NCI-H1436 (cell line): ENCODE data around the gene PISD.
"Not testable (repeated sequence)": the region's sequence is repeated elsewhere in the genome, so short reads cannot be mapped to it uniquely, and the experiment has no call there.

Experiments used
- DNase-seq: peaks from one replicate; lab custom pipeline; 2025; lab: John Stamatoyannopoulos, UW

Gene PISD

GRCh38 chr22:31607696-31608095 is 54.3 kb downstream of the PISD start:
- no peak for DNase-seq

GRCh38 chr22:31605851-31606585 is 56.0 kb downstream of the PISD start:
- DNase-seq = no peak

- no peak for DNase-seq
Observed at GRCh38 chr22:31604746-31605705, 57.0 kb downstream of the PISD start.

- no peak for DNase-seq
Observed at GRCh38 chr22:31604137-31604705, 57.8 kb downstream of the PISD start.

GRCh38 chr22:31603574-31603973 is 58.4 kb downstream of the PISD start:
- DNase-seq = no peak

- DNase-seq = no peak
Observed at GRCh38 chr22:31603081-31603525, 58.9 kb downstream of the PISD start.

GRCh38 chr22:31602259-31602952 is 59.6 kb downstream of the PISD start:
- no peak for DNase-seq

- DNase-seq = no peak
Observed at GRCh38 chr22:31595271-31595670, 66.7 kb downstream of the PISD start.

GRCh38 chr22:31590161-31590560 is 71.9 kb downstream of the PISD start:
- DNase-seq = not testable (repeated sequence)

GRCh38 chr22:31588970-31589675 is 72.9 kb downstream of the PISD start:
- no peak for DNase-seq

GRCh38 chr22:31586137-31586920 is 75.7 kb downstream of the PISD start:
- no peak for DNase-seq

- DNase-seq = no peak
Observed at GRCh38 chr22:31585161-31585859, 76.7 kb downstream of the PISD start.

GRCh38 chr22:31584804-31585160 is 77.2 kb downstream of the PISD start:
- DNase-seq = no peak

- no peak for DNase-seq
Observed at GRCh38 chr22:31583861-31584485, 78.0 kb downstream of the PISD start.

- no peak for DNase-seq
Observed at GRCh38 chr22:31579835-31580242, 82.2 kb downstream of the PISD start.

GRCh38 chr22:31578171-31578570 is 83.8 kb downstream of the PISD start:
- no peak for DNase-seq

- no peak for DNase-seq
Observed at GRCh38 chr22:31577711-31578110, 84.3 kb downstream of the PISD start.

- no peak for DNase-seq
Observed at GRCh38 chr22:31575190-31575589, 86.8 kb downstream of the PISD start.

GRCh38 chr22:31574055-31574670 is 87.9 kb downstream of the PISD start:
- no peak for DNase-seq
